Activated CD4-positive, CD25-positive, alpha-beta regulatory T cell treated with anti-CD3 and anti-CD28 coated beads, Interleukin-2, amount 50 U/mL, for 72 hours (primary cell): ENCODE data around the gene MVK.

ENCODE experiments used
- DNase-seq: peaks from one replicate; pipeline ENCODE4 v3.0.0; 2021

The MVK gene

GRCh38 chr12:109637348-109637747, 63.8 kb downstream of the MVK start:
- DNase-seq = no peak

GRCh38 chr12:109637996-109638395, 64.4 kb downstream of the MVK start:
- DNase-seq = no peak

DNA sequence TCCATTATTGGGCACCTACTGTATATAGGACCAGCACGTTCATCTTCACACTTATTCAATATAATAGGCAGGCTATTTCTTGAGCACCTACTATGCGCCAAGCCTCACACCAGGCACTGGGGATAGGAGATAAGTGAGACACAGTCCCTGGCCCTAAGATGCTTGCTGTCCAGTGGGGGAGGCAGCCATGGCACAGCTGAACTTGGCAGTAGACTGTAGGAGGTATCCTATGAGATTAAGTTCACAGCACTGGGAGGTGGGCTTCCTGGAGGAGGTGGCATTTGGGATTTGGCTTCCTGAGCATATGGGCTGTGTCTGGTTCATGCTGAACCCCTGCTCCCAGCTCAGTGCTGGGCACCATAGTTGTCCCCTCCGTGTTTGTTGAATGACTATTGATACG, 65.1 kb downstream of the MVK start:
- DNase-seq = no peak

GRCh38 chr12:109639151-109639872, 65.7 kb downstream of the MVK start:
- no peak for DNase-seq

DNA sequence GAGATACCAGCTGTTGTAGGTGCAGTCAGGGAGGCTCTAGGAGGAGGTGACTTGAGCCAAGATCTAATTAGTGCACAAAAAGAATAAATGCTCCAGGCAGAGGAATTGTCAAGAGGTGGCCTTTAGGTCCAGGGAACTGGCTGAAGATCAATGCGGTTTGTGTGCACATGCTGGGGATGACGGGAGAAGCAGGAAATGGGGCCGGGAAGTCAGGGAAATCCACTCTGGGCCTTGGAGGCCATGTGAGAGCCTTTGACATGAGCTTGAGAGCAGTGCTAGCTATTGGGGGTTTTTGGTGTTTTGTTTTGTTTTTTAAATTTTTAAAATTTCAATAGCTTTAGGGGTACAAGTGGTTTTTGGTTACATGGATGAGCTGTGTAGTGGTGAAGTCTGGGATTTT, 67.4 kb downstream of the MVK start:
- DNase-seq = no peak

GRCh38 chr12:109641422-109641821, 67.8 kb downstream of the MVK start:
- no peak for DNase-seq

DNA sequence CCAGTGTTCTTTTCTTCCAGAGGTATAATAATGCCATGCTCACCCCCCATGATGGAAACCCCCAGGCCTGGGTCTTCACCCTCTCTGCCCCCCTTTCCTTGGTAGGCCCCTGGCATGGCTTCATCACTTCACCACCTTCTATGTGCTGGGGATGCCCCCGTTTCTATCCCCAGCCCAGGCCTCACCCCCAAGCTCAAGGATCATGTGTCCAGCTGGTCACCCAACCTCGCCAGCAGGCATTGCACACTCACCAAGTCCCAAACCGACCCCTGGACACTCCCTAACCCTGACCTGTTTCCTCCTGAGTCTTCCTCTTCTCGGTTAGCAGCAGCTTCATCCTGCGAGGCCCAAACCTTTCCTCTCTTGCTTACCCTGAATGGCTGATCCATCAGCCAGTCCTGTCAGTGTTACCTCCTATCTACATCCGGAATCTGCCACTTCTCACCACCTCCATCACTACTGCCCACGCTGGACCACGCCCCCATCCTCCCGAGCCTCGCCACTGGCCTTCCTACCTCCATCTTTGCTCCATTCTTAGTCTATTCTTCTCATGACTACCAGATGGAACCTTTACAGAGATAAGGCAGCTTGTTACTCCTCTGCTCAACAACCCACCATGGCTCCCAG, 69.0 kb downstream of the MVK start:
- DNase-seq = no peak

- no peak for DNase-seq
Measured at GRCh38 chr12:109645194-109645593, 71.6 kb downstream of the MVK start.

DNA sequence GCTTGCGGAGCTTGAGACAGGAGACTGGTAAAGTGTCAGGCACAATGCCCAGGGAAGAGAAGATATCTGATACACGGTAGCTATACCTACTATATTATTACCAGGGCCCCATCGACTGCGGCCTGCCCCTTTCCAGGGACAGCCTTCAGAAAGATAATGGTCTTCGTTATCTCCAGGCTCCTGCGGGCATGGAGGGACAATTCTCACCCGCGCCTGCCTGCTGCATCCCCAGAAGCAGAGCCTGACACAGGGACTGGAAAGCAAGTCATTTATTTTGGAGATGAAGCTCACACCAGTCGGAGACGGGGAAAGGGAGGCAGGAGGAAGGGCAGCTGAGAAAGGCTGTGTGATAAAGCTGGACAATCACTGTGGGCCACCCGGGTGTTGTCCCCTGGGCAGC, 72.1 kb downstream of the MVK start:
- no peak for DNase-seq
